Peyer's patch (tissue), 4 donors: Measurements from ENCODE around the gene POC1A. TPM values are rescaled to one million over a fixed set of nuclear protein-coding genes. Genes with fewer than 3 reads are reported as not detected.

ENCODE experiments used
- DNase-seq, 3 donors: peaks; one replicate each; pipeline ENCODE4 v3.0.0-alpha.2; 2017 to 2019
- H3K27ac ChIP-seq, 4 donors: fragments of 200-600 bp; sonication (generic); one replicate each; pipeline ENCODE4 v1.5.1; 2016 to 2019
- H3K27me3 ChIP-seq, 2 donors: fragments of 200-600 bp; sonication (generic); one replicate each; pipeline ENCODE4 v1.5.1; 2019
- H3K36me3 ChIP-seq, 3 donors: fragments of 200-600 bp; sonication (generic); one replicate each; pipeline ENCODE4 v1.5.1; 2016 to 2019
- H3K4me1 ChIP-seq, 4 donors: fragments of 200-600 bp; sonication (generic); one replicate each; pipeline ENCODE4 v1.5.1; 2016 to 2019
- H3K4me3 ChIP-seq, 4 donors: fragments of 200-600 bp; sonication (generic); 1 replicate in 3 of 4; 2 replicates in 1 of 4; pipeline ENCODE4 v1.5.1; 2016 to 2019; ENCODE audit warnings: mild to moderate bottlenecking in 1 of 4
- H3K9me3 ChIP-seq, 4 donors: fragments of 200-600 bp; sonication (generic); one replicate each; pipeline ENCODE4 v1.5.1; 2016 to 2019; ENCODE audit warnings: mild to moderate bottlenecking in 1 of 4
- POLR2A ChIP-seq, 2 donors: fragments of 450-650 bp; IDR thresholded peaks; one replicate each; pipeline ENCODE4 v1.5.1; 2017; ENCODE audit warnings: antibody characterized with exemption in 2 of 2, mild to moderate bottlenecking in 2 of 2, moderate library complexity in 2 of 2
- total RNA-seq, 4 donors: library from RNA; depleted of rRNA; stranded (reverse); fragments of >200 nt; gene quantifications; one replicate each; pipeline ENCODE4 v1.1.0, GENCODE V29; 2016
- TF ChIP-seq, protein P1 (sequence below), 6 experiments: fragments of 450-650 bp in 4 of 6; fragments of 200-600 bp in 2 of 6; sonication (generic) in 1 of 6; IDR thresholded peaks; one replicate each; pipeline ENCODE4 v1.5.1; 2017 to 2019; ENCODE audit warnings: antibody characterized with exemption in 6 of 6, mild to moderate bottlenecking in 3 of 6, moderate library complexity in 1 of 6

POC1A gene
- total RNA-seq, 4 donors from 2014 or later, result 3.4 to 9.3 (median 6.5) TPM

DNA sequence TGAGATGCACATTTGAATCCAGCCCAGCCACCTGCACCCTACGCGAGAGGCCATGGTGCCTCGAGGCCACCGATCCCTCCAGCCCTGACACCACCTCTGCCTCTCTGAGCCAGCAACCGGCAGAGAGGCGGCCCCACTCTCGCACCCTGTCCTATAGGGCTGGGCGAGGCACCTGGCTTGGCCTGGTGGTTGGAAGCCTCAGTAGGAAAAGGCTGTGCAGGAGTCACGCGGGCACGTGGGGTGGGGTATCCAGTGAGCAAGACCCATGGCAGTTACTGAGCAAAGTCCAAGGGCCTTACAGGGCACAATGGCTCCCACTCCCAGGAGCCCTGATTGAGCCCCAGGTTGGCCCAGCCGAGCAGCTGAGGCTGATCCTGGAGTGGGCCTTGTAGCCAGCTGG, 85.5 kb downstream of the POC1A start:
- peak in 2 of 3 donors; percentile 63 to 64 for DNase-seq
- no peak overlapping the region for H3K4me3 ChIP-seq
- TF ChIP-seq POLR2A (IDR thresholded peaks at IDR 0.05), result no peak
- TF ChIP-seq, protein P1, sequence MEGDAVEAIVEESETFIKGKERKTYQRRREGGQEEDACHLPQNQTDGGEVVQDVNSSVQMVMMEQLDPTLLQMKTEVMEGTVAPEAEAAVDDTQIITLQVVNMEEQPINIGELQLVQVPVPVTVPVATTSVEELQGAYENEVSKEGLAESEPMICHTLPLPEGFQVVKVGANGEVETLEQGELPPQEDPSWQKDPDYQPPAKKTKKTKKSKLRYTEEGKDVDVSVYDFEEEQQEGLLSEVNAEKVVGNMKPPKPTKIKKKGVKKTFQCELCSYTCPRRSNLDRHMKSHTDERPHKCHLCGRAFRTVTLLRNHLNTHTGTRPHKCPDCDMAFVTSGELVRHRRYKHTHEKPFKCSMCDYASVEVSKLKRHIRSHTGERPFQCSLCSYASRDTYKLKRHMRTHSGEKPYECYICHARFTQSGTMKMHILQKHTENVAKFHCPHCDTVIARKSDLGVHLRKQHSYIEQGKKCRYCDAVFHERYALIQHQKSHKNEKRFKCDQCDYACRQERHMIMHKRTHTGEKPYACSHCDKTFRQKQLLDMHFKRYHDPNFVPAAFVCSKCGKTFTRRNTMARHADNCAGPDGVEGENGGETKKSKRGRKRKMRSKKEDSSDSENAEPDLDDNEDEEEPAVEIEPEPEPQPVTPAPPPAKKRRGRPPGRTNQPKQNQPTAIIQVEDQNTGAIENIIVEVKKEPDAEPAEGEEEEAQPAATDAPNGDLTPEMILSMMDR (IDR thresholded peaks at IDR 0.05), result no peak
- no peaks in the 10 kb centered on the region for H3K9me3 ChIP-seq
- H3K27ac ChIP-seq, result peak overlapping the region in 1 of 4 donors; percentile 39
- H3K36me3 ChIP-seq, result no peaks in the 10 kb centered on the region
- H3K4me1 ChIP-seq, result peaks cover 0 to 9% (median 0%) of the 10 kb centered on the region in 4 donors
- no peaks in the 10 kb centered on the region for H3K27me3 ChIP-seq

DNA sequence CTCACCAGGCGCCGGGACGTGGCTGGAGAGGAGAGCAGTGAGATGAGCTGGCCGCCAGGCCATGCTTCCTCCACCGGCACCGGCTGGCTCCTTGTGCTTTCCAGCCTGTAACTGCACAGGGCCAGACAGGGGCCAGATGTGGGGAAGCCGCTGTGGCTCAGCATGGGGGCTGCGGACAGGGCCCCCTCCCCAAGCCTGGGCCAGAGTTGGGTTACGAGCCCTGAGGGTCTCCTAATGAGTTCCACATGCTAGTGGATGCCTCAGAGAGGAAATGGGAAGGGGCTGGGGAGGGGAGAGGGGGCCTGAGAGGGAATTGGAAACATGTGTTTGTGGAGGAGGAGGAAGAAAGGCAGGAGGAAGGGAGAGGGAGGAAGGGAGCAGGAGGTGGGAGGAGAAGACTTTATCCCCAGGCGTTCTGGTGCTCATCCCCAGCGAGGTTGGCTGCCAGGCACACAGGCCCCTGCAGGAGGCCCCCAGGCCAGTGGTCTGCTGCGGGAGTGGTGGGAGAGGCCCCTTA, 86.1 kb downstream of the POC1A start:
- no peak for TF ChIP-seq POLR2A (IDR thresholded peaks at IDR 0.05)
- TF ChIP-seq, protein P1 (IDR thresholded peaks at IDR 0.05), result no peak
- Histone ChIP-seq H3K36me3 (no peaks in the 10 kb centered on the region), H3K27ac (no peak overlapping the region), H3K27me3 (no peaks in the 10 kb centered on the region), H3K4me1 (peaks cover 0 to 9% (median 0%) of the 10 kb centered on the region in 4 donors), H3K4me3 (no peak overlapping the region), H3K9me3 (no peaks in the 10 kb centered on the region)
- no peak for DNase-seq

DNA sequence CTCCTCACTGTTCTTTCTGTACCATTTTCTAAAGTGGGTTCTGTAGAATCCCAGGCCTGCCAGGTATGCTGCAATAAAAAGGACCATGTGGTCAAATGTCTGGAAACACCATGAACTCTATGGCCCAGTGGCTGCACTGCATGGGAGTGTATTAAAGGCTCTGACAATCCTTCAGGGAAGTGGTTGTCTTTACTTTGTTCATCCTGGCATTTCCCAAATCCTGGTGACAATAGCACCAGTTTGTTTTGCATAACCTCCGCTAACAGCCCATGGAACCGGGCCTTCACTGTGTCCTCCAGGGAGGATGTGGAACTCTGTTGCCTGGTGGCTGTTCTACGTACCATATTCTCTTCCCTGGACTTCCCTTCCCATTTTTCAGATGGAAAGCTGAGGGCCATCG, 86.7 kb downstream of the POC1A start:
- H3K36me3 ChIP-seq, result no peaks in the 10 kb centered on the region
- H3K27ac ChIP-seq, result no peak overlapping the region
- TF ChIP-seq POLR2A (IDR thresholded peaks at IDR 0.05), result no peak
- TF ChIP-seq, protein P1 (IDR thresholded peaks at IDR 0.05), result no peak
- no peaks in the 10 kb centered on the region for H3K27me3 ChIP-seq
- no peaks in the 10 kb centered on the region for H3K9me3 ChIP-seq
- H3K4me1 ChIP-seq, result peaks cover 0 to 9% (median 0%) of the 10 kb centered on the region in 4 donors
- no peak overlapping the region for H3K4me3 ChIP-seq
- no peak for DNase-seq

DNA sequence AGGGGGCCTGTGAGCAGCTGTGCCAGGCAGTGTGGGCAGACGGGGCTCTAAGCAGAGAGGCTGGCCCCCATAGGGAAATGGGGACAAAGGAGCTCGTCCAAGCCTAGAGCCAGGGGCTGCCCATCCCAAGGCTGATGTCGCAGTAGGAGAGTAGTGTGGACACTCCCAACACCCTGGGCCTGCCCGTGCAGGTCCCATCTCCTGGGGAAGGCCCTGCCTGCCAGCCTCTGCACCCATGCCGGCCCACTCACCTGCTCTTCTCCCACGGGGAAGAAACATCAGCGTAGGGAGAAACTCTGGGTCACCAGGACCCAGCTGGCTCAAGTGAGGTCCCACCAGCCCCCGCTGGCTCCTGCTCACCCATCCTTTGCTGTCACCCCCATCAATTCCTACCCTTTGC, 87.2 kb downstream of the POC1A start:
- no peaks in the 10 kb centered on the region for H3K27me3 ChIP-seq
- peaks cover 0 to 9% (median 0%) of the 10 kb centered on the region in 4 donors for H3K4me1 ChIP-seq
- H3K4me3 ChIP-seq, result no peak overlapping the region
- no peak for DNase-seq
- H3K27ac ChIP-seq, result no peak overlapping the region
- TF ChIP-seq, protein P1 (IDR thresholded peaks at IDR 0.05), result no peak
- no peak for TF ChIP-seq POLR2A (IDR thresholded peaks at IDR 0.05)
- no peaks in the 10 kb centered on the region for H3K9me3 ChIP-seq
- no peaks in the 10 kb centered on the region for H3K36me3 ChIP-seq

DNA sequence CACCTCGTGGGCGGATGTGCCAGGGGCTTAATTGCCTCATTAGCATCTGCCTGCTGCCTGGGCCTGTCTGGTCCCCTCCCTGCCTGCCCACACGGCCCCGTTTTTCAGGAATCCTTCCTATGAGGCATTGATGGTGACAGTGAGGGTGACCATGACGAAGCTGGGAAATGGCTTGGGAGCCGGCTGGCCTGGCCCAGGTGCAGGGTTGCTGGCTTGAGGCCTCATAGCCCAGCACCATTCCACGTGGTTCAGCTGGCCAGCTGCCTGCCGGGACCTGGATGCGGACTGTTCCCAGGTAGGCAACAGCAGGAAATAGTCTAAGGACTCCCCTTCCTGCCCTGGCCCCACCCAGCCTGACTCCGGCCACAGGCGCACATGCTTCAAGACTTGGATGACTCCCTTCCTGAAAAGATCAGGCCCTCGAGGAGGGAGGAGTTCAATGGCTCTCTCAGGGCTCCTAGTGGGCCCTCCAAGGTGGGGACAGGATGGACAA, 88.9 kb downstream of the POC1A start:
- H3K27me3 ChIP-seq, result no peaks in the 10 kb centered on the region
- DNase-seq, result no peak
- H3K4me3 ChIP-seq, result no peak overlapping the region

More for the DNA sequence above, 88.9 kb downstream of the POC1A start:
- Histone ChIP-seq H3K9me3 (no peaks in the 10 kb centered on the region), H3K36me3 (no peaks in the 10 kb centered on the region), H3K4me1 (peaks cover 0 to 9% (median 0%) of the 10 kb centered on the region in 4 donors), H3K27ac (no peak overlapping the region)
- TF ChIP-seq, protein P1 (IDR thresholded peaks at IDR 0.05), result no peak
- TF ChIP-seq POLR2A (IDR thresholded peaks at IDR 0.05), result no peak
